Inflammatory macrophage treated with lipopolysaccharide for 1 hour (primary cell): ENCODE data around the gene SLC5A6.
A peak's percentile ranks its signal among the peaks of the same experiment; 100 is the strongest.

Source experiments
- DNase-seq, 2 donors: peaks; one replicate each; pipeline ENCODE4 v3.0.0-alpha.2; 2020 to 2022

The SLC5A6 gene

GRCh38 chr2:27170581-27171337 lies 41.3 kb downstream of the SLC5A6 start:
- DNase-seq: no peak

GRCh38 chr2:27164960-27165763 lies 46.9 kb downstream of the SLC5A6 start:
- no peak for DNase-seq

GRCh38 chr2:27162151-27163121 lies 49.6 kb downstream of the SLC5A6 start:
- DNase-seq: no peak

GRCh38 chr2:27160191-27160590 lies 51.9 kb downstream of the SLC5A6 start:
- DNase-seq: no peak

GRCh38 chr2:27159271-27159670 lies 52.8 kb downstream of the SLC5A6 start:
- no peak for DNase-seq

GRCh38 chr2:27158468-27158867 lies 53.6 kb downstream of the SLC5A6 start:
- DNase-seq: no peak

GRCh38 chr2:27155069-27155520 lies 57.0 kb downstream of the SLC5A6 start:
- DNase-seq: no peak

- DNase-seq: no peak
Observed at GRCh38 chr2:27154488-27154887, 57.6 kb downstream of the SLC5A6 start.

- peak in 1 of 2 donors; percentile 8 for DNase-seq
Observed at GRCh38 chr2:27152796-27153464, 59.1 kb downstream of the SLC5A6 start.

GRCh38 chr2:27152102-27152795 lies 59.8 kb downstream of the SLC5A6 start:
- DNase-seq: no peak

- no peak for DNase-seq
Observed at GRCh38 chr2:27150639-27151230, 61.3 kb downstream of the SLC5A6 start.
